Fibroblast of the conjunctiva (primary cell): Measurements from ENCODE around the gene MCM9.

ENCODE experiments used
- DNase-seq: peaks from one replicate; pipeline ENCODE4 v3.0.0-alpha.2; 2010; ENCODE audit warnings: low read depth

MCM9 gene

GRCh38 chr6:118934461-118935330 lies at the start of gene MCM9:
TSS of gene MCM9 (minus strand) at chr6:118935159. CDS start at chr6:118931723, 3,436 bp downstream.
- peak; percentile 72 for DNase-seq

- no peak for DNase-seq
Measured at GRCh38 chr6:118984342-118984741, 49.4 kb upstream of the MCM9 start.

DNA sequence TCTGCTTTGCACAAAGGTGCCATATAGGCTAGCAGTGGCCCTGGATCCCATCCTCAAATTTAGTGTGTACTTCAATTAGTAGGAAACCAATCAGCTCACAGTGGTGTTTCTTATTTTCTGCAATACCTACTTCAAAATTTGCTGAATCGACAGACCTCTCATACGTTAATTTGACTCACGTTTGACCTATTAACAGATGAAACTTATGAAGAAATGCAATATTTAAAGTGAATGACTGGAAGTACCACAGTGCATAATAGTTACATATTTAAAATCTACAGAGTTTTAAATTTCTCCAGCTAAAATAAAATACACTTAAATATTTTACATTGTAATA lies 47.6 kb upstream of the MCM9 start:
- DNase-seq, result no peak

GRCh38 chr6:118981884-118982574 lies 47.1 kb upstream of the MCM9 start:
- no peak for DNase-seq

DNA sequence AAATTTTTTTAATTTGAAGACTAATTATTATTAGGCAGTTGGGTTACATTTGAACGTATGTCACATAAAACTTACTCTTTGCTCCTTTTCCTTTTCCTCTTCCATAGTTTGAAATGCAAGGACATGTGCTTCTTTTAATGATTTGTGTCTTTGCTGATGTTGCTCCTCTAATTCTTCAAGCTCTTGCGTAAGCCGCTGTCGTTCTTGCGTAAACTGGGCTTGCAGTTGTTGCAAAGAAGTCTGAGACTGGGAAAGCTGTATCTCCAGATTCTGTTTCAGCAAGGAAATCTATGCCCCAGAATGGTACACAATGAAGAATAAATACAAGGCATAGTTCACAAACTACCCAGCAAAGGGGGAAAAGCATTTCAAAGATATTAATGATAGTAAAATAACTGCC lies 45.1 kb upstream of the MCM9 start:
- DNase-seq, result peak; percentile 39

- DNase-seq, result no peak
Measured at GRCh38 chr6:118974790-118975189, 39.8 kb upstream of the MCM9 start.

DNA sequence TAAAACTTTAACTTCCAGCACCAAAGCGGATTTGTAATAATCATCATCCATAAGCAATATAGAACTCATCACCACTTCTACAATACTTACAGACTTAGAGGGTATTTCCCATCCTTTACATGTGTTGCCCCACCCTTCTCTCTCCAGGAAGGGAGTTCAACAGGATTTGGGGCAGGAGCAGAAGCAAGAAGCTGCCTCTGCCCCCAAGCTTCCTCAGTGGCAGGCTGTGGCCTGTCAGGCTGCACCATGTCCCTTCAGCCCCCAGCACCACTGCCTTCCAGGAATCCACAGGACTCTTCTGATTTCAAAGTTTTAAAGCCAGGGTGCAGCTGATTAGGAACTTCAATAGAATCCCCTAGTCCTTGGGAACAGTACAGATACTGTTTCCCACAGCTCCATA lies 36.7 kb upstream of the MCM9 start:
- DNase-seq, result no peak

DNA sequence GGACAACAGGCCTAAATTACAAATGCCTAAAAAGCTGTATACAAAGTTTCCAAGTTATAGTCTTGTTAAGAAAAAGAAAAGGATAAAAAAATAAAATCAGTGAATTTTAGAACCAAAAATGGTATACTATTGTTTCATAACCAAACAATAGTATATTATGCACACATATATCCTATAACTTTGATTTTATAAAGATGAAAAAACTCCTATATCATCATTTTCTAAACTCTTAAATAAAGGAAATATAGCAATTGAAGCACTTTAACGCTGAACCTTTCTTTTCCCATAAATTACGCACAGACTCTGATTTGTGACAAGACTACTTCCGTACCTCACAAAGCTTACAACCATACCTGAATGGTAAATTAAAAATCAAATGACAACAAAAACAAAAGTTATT lies 35.9 kb upstream of the MCM9 start:
- no peak for DNase-seq

DNA sequence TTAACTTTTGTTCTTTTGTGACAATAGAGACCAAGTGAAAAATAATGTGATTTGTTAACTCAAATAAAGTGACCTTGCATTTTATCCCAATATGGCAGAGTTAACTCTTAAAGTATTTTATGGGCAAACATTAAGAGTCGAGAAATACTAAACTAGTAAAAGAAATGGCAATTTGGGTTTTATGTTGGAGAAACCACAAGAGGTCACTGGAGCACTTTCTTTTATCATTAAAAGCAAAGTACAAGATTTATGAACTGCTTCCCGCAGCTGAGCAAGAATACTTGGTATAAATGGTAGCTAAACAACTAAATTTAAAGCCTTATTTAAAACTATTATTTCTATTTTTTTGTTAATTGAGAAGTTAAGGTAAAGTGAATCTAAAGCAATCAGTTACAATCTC lies 33.5 kb upstream of the MCM9 start:
- DNase-seq, result peak; percentile 14

DNA sequence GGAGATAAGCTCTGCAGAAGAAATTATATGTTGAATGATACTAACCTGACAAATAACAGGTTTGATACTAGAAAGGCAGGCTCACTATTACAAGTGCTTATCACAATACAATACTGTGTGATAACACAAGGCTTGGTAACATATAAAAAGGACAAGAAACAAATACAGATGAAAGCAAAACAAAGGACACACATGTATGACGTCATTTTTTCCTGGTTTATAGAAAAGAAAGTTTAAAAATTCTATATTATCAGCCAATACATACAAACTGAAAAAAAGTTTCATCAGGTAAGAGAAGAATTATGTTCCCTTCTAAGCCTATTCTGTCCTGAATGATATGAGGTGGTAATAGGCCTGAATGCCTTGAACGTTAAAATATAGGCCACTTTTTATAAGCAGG lies 32.3 kb upstream of the MCM9 start:
- no peak for DNase-seq

DNA sequence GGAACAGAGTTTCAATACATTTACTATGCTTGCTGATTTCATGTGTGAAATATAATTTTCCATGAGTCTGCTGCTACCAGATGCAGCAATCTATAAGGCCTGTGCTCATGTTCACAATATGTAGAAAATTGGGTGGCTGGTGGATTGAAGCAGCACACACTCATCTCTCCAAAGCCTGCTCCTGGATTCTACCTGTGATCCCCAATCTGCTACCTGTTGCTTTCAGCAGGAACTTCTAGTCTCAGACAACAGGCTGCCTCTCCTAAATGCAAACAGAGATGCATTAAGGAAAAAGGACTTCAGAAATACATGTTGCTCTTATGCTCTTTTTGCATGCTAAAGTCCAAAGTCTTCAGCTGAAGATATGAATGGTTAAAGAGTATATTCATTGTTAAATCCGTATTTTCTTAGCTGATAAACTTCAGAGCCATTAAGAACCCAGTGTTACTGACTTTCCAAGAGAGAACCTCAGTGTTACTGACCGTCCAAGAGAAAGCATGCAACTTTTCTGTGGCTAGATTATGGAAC lies 30.9 kb upstream of the MCM9 start:
- DNase-seq, result no peak

DNA sequence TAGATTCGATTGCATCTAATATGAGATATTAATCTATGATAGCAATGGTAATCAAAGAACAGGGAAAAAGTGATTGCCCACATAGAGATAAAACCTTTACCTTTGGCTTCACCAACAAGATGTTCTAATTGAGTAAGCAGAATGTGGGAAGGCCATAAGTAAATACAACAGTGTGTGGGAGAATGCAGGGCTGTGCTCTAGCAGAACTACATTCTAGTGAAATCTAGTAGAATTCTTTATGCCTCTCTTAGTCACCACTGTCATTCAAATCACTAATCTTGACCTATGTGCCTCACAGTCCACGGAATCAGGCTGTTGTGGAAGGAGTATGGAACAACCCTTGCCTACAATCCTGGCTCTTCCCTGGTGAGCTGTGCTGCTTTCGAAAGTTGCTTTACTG lies 30.4 kb upstream of the MCM9 start:
- DNase-seq, result no peak

DNA sequence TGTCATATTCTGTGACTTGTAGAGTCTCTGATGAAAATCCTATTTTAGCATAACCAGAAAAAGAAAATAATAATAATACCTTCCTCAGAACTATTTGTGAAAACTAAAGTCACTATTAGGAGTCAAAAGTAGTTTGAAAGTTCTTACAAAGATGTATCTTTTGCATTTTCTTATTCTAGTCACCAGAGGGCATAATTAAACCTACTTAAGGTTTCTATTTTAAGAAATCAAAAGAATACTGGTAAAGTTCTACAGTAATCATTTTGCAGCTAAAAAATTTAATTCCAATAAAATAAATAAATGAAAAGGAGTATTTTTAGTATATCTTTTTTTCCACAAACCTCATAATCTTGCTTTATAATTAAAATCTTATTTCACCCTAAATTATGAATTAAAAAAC lies 28.0 kb upstream of the MCM9 start:
- DNase-seq, result no peak

DNA sequence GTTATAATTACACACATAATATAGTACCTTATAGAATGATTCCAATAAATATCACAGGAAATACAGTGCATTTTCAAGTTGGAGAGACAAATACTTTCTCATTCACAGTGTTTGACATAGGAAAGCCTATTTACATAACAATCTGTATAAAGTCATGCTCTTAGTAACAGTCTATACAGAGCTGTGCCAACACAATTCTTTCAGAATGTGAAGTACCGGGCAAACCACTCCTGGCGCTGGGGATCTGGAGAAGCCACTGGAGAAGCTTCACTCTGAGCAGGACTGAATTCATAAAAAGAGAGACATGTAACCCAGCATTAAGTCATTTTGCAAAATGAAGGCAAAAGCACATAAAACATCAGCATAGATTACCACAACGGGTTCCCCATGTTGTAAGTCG lies 24.9 kb upstream of the MCM9 start:
- no peak for DNase-seq

GRCh38 chr6:118953391-118953790 lies 18.4 kb upstream of the MCM9 start:
- DNase-seq, result no peak

- no peak for DNase-seq
Measured at GRCh38 chr6:118952683-118953082, 17.7 kb upstream of the MCM9 start.

- DNase-seq, result no peak
Measured at GRCh38 chr6:118945217-118945616, 10.3 kb upstream of the MCM9 start.

DNA sequence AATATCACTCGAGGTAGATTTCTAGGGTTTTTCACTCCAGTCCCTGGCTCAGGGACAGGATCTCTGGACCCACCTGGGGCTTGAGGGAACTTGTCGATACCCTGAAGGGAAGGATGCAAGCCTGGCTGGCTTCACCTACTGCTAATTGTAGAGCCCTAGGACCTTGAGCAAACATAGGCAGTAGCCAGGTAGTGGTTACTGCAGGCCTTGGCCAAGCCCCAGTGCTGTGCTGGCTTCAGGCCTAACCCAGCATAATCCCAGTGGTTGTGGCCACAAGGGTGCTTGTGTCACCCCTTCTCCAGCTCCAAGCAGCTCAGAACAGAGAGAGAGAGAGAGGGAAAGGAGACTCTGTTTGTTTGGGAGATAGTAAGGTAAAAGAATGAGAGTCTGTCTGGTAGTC lies 5.8 kb upstream of the MCM9 start:
- DNase-seq, result no peak

DNA sequence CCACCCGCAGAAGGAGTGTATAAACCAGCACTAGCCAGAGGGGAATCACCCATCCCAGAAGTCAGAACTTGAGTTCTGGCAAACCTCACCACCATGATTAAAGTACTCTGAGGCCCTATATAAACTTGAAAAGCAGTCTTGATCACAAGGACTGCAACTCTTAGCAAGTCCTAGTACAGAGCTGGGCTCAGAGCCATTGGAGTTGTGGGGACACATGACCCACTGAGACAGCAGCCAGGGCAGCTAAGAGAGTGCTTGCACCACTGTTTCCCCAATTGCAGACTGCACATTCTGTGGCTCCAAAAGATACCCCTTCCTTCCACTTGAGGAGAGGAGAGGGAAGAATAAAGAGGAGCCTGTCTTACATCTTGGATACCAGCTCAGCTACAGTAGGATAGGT lies 4.7 kb upstream of the MCM9 start:
- DNase-seq, result no peak

- no peak for DNase-seq
Measured at GRCh38 chr6:118935978-118936703, 1.2 kb upstream of the MCM9 start.

- no peak for DNase-seq
Measured at GRCh38 chr6:118935331-118935668, 341 bp upstream of the MCM9 start.

DNA sequence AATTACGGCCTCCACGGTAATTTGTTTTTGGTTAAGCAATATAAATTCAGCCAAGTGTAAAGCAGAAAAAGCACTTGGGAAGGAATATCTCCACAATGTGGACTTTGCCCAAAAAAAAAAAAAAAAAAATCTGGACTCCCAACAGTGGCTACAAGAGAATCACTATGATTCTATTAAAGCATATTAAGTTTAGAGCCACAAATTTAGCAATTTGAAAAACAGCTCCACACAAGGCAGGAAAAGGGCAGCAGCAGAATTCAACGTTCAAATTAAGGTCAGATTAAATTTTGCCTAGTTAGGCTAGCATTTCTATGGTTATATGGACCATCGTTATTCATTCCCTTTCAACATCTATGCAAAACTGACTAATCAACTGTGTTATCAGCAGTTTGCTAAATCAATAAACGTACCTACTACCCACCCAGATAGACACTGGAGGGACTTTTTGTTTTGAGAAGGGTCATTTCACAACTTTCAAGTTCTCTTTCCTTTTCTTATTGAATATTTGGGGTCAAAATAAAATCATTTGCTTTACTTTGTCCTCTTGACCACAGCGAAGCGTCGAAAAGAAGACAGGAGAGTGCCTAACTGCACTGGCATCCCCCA lies 1.0 kb downstream of the MCM9 start:
- no peak for DNase-seq

GRCh38 chr6:118932421-118932820 lies 2.5 kb downstream of the MCM9 start:
- no peak for DNase-seq
